GM18909 (cell line): ENCODE results near the gene RBPJ.

Experiments
- ATAC-seq: cut with Tn5 transposase; IDR thresholded peaks from one replicate; pipeline ENCODE4 v1.9.1; 2021; ENCODE audit warnings: mild to moderate bottlenecking; ENCODE audit not compliant: unreplicated experiment, poor library complexity

The RBPJ gene

GRCh38 chr4:26451597-26451996 lies 130.8 kb downstream of the RBPJ start:
- no peak for ATAC-seq

DNA sequence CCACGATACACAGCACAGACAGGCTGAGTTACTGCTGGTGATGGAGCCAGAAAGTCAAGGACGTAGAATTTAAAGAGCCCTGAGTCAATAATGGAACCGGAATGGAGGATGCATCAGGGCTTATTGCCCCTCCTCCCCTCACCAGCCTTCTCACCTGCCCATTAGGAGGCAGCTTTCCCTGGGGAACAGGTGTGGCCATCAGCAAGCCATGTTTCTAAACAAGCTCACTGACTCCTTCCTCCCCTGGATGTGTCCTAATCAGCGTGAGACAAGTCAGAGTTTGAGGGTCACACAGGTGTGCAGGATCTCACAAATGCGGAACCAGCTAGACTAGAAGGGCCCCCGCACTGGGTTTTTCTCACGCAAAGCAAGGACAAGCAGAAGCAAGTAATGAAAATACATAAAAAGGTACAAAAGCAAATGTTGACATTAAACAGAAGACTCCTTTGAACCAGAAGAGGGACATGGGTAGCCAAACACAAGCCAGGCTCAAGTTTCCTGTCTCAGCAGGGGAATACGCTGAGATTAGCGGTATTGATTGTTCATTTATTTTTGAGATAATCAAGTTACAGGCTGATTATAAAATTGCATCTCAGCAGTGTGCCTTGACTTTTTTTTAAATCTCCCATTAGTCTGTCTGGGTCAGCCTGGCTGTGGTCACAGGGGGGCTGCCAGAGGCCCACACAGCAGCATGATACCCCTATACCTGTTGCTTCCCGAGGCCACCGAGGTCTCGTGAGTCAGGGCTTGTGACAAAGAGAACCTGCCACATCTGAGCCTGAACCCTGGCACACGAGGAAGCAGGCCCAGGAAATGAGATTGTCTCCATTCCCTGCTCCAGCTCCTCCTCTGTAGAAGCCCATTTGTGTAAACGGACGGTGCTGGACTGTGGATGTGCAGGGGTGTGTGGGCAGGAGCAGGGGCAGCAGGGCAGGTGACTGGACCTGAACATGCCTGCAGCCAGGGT lies 132.0 kb downstream of the RBPJ start:
- ATAC-seq, result no peak

DNA sequence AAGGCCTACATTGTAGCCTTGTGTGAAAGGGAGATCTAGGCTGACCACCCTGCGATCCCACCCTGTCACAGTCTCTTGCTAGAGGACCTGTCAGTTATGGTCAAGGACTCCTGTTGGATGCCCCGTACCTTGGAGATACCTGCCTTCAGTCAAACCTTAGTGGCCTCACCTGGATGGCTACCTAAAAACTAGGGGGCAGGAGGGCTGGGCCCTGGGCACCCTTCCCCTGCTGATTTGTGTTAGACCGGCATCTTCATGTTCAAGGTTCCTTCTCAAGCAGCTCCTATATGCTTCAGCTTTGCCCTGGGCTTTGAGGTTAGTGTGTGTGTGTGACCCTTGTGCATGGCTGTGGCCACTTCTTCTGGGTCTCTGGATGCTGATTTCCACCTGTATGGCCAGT lies 134.1 kb downstream of the RBPJ start:
- ATAC-seq, result no peak

GRCh38 chr4:26455571-26455970 lies 134.8 kb downstream of the RBPJ start:
- no peak for ATAC-seq

DNA sequence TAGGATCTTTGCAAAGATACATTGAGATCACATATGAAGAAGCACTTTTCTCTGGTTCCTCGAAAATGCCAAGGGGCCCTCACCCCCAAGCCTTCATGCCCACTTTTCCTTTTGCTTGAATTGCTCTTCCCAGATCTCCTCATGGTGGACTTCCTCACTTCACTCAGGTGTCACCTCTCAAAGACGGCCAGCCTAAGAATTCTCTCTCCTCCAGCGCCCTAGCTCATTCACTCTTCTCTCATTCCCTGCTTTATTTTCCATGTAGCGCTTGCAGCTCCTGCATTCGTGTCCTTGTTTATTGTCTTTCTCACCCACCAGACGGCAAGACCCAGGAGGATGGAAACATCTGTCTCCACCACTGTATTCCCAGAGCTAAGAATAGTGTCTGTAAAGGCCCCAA lies 136.6 kb downstream of the RBPJ start:
- no peak for ATAC-seq

DNA sequence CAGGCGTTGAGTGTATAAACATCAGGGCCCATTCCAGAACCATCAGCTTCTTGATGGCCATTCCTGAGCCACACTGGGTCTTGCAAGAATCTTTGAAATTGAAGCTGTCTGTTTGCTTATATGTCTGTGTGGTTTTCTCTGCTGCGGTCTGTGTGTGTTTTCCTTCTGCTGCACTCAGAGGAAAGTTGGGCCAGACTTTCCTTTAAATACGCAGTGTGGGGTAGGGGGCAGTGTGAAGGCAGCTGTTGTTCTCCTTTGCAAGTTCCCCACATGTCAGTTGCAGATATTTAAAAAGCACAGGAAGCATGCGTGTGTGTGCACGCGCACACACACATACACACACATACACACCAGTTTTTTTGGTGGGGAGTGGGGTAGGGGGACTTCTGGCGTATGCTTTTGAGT lies 137.3 kb downstream of the RBPJ start:
- no peak for ATAC-seq

DNA sequence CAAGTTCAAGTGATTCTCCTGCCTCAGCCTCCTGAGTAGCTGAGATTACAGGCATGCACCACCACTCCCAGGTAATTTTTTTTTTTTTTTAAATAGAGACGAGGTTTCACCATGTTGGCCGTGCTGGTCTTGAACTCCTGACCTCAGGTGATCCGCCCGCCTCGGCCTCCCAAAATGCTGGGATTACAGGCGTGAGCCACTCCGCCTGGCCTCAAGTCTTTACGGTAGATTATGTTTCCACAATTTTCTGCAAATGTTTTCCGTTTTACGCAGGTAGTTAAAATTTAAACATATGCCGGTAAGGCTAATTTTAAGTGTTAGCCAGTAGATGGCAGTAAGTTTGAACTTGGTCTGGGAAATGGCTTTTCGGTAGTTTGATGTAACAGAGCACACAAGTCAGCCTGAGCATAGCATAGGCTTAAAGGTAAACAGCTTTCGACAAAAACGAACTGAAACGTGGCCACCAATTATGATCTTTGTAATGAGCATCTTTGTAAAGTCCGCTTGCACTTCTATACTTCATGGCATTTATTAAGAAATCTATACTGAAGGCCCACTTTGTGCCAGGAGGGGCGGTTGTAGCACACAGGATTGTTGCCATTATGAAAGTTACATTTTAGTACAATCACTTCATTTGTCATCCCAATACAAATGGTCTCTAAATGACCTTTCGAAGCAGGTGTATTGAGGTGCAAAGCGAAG lies 138.4 kb downstream of the RBPJ start:
- ATAC-seq, result peak; percentile 76

GRCh38 chr4:26459756-26460530 lies 139.1 kb downstream of the RBPJ start:
- ATAC-seq, result no peak

GRCh38 chr4:26462874-26463273 lies 142.1 kb downstream of the RBPJ start:
- ATAC-seq, result no peak

DNA sequence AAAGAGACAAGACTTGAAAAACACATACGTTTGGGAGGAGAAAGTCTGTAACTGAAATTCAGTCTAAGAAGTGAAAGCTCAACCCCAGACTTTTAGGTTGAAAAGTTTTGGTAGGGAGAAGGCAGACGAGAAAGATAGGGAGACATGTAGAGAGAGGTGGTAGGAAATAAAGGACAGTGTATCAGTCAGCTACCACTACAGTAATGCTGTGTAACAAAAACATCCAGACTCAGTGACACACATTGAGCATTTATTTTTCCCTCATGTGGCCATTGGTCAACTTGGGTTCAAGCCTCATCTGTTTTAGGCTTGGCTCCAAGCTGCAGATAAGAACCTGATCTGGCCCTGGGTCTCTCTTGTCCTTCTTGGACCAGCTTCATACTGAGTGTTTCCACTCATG lies 142.6 kb downstream of the RBPJ start:
- no peak for ATAC-seq

DNA sequence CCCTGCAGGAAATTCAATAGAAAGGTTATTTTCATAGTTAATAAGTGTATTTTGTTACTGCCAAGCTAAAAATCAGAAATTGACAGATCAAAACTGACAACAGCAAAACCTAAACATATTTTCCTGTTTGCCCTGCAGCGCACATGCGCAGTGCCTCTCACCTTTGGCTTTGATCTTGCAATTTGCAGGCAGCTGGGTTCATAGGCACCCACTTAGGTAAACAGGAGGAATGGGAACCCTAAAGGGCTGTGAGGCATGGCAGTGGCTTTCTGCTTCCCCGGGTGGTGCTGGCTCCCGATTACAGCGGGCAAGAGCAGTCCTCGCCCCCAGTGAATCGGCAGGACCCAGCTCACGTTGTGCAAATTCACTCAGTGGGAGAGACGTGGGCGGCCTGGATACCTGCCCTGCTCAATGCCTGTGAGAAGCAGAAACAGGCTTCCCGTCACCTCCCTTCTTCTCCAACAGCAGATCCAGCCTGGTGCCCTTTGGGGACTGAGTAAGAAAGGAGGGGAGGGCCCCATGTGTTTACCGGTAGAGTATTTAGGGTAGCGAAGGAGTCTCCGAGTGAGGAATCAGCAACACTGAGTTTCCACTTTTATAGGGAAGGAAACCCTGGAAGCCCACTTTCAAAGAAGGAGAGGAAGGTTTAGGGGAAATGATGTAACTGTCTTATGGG lies 143.7 kb downstream of the RBPJ start:
- ATAC-seq, result no peak

DNA sequence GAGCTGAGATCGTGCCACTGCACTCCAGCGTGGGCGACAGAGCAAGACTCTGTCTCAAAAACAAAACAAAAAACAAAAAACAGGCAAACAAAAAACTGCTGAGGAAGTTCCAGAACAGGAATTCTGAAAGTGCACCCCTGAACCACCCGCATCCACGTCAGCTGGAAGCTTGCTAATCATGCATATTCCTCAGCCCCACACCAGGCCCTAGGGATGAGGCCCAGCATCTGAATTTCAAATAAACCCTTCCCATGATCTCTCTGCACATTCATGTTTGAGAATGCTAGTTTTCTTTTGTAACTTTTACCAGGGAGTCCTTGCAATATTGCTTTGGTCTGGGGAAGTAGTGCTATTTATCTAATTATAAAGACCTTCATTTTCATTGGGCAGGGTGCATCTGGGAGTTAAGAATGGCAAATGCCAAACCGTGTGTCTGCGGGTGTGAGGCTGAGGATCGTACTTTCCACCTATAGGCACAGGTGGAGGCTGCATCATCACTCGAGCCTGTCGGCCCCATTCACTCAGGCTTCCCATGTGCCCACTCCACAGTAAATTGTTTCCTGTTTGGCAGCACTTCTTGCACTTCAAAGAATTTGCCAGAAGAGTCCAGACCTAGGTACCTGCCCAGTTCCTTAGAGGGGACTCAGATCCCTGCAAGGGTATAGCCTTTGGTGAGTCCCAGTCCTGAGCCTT lies 145.9 kb downstream of the RBPJ start:
- no peak for ATAC-seq

- ATAC-seq, result no peak
These were observed 146.9 kb downstream of the RBPJ start for GRCh38 chr4:26467724-26468123.

DNA sequence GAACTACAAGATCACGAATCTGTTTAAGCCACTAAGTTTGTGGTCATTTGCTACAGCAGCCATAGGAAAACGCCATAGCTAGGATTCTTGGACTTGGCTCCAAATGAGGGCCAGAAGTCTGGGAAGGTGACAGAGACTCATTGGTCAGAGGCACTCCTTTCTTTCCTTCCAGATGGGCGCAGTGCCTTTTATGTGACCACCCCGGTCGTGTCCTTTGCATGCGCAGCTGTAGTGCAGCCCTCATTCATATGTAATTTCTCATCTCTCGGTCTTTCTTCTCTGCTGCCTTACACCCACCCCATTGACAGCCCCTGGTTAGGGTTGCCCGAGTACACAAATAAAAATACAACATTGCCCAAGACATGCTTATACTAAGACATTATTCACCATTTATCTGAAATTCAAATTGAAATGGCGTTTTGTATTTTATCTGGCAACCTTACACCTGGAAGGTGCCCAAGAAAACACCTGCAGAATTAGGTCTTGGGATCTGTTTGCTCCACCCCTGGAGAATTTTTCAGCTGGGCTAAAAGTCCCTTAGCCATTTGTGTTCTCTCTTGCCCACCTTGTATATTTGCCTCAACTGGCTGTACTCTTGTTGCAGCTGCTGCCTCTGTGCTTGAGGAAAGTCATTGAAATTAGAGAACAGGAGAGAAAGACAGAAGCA lies 147.6 kb downstream of the RBPJ start:
- no peak for ATAC-seq

DNA sequence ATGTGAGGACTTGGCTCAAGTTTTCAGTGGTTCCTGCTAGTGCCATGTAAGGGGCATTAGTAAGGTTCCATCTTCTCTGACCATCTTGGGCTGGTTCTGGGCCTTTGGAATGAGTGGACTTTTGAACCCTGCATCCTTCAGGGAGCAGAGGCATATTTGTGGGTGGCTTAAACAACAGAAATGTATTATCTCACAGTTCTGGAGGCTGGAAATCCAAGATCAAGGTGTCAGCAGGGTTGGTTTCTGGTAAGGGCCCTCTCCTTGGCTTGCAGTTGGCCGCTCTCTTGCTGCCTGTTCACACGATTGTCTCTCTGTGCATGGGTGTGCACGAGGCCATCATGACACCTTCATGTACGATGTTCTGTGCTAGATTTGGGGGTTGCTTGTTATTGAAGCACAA lies 148.2 kb downstream of the RBPJ start:
- ATAC-seq, result no peak

GRCh38 chr4:26471890-26472289 lies 151.1 kb downstream of the RBPJ start:
- ATAC-seq, result no peak

GRCh38 chr4:26473893-26474292 lies 153.1 kb downstream of the RBPJ start:
- ATAC-seq, result no peak

DNA sequence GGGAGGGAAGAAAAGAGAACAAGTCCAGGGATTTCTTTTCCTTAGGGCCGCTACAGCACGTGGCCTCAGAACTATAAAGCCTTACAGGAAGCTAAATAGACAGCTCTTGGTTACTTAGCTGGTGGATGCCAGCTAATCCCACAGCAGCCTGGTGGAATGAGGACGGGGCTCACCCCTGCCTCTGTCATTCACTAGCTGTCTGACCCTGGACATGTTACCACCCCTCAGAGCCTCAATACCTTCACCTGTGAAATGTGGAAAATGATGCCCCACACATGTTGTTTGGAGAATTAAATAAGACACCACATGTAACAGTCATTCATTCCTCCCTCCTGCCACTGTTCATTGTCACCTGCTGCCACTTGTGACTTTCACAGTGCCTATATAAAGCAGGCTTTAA lies 153.7 kb downstream of the RBPJ start:
- no peak for ATAC-seq

- no peak for ATAC-seq
These were observed 154.9 kb downstream of the RBPJ start for GRCh38 chr4:26475716-26476115.
